ENCODE results near the gene CYREN. TPM values are rescaled to one million over a fixed set of nuclear protein-coding genes. Genes with fewer than 3 reads are reported as not detected.

CYREN gene
- total RNA-seq, 1 experiment from 2014 or later: 33.1 TPM

- peaks cover 5% of the 10 kb centered on the region; the same call in 1 of the 2 replicates for H3K36me3 ChIP-seq (ENCODE audit: insufficient read depth, low read length)
- no peaks in the 10 kb centered on the region for H3K79me2 ChIP-seq (ENCODE audit: low read length)
- no peak overlapping the region for H2AFZ ChIP-seq (ENCODE audit: low read length)
- no peaks in the 10 kb centered on the region for H3K9me2 ChIP-seq (replicated peaks; ENCODE audit: insufficient read depth, low read length)
- no peak overlapping the region for H3K4me2 ChIP-seq (ENCODE audit: low read depth, low read length, poor library complexity, severe bottlenecking)
- H3K27me3 ChIP-seq (ENCODE audit: low read length): no peaks in the 10 kb centered on the region
- H3K27ac ChIP-seq (ENCODE audit: low read length): no peak overlapping the region
- no peak overlapping the region for H3K9ac ChIP-seq (ENCODE audit: low read length)
- no peaks in the 10 kb centered on the region for H3K9me3 ChIP-seq (ENCODE audit: low read length)
- H3K4me3 ChIP-seq (ENCODE audit: low read length): no peak overlapping the region
- DNase-seq: no peak
- peaks cover 33% of the 10 kb centered on the region for H3K4me1 ChIP-seq (ENCODE audit: low read length)
- H4K20me1 ChIP-seq (ENCODE audit: insufficient read depth, low read depth, low read length): no peaks in the 10 kb centered on the region
Measured at GRCh38 chr7:135193615-135194081, 23.1 kb upstream of the CYREN start.

GRCh38 chr7:135192914-135193536 is 22.5 kb upstream of the CYREN start:
- peaks cover 5% of the 10 kb centered on the region; the same call in 1 of the 2 replicates for H3K36me3 ChIP-seq (ENCODE audit: insufficient read depth, low read length)
- H3K4me1 ChIP-seq (ENCODE audit: low read length): peaks cover 27% of the 10 kb centered on the region
- H3K9ac ChIP-seq (ENCODE audit: low read length): no peak overlapping the region
- H2AFZ ChIP-seq (ENCODE audit: low read length): no peak overlapping the region
- H4K20me1 ChIP-seq (ENCODE audit: insufficient read depth, low read depth, low read length): no peaks in the 10 kb centered on the region
- no peaks in the 10 kb centered on the region for H3K9me3 ChIP-seq (ENCODE audit: low read length)
- H3K27ac ChIP-seq (ENCODE audit: low read length): no peak overlapping the region
- H3K4me2 ChIP-seq (ENCODE audit: low read depth, low read length, poor library complexity, severe bottlenecking): no peak overlapping the region
- no peaks in the 10 kb centered on the region for H3K79me2 ChIP-seq (ENCODE audit: low read length)
- no peak for DNase-seq
- H3K27me3 ChIP-seq (ENCODE audit: low read length): no peaks in the 10 kb centered on the region
- no peaks in the 10 kb centered on the region for H3K9me2 ChIP-seq (replicated peaks; ENCODE audit: insufficient read depth, low read length)
- no peak overlapping the region for H3K4me3 ChIP-seq (ENCODE audit: low read length)

DNA sequence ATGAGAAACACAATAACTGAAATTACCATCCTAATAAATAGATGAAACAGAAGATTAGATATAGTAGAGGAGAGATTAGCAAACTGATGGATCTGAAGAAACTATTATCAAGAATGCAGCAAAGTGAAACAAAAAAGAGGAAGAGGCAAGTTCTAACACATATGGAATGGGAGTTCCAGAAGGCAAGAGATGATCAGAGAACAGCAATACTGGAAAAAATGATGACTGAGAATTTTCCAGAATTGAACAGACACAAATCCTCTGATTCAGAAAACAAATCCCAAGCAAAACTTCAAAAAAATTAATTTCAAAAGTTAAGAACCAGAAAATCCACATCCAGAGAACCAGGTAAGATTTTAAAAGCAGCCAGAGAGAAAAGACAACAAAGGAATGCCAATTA is 20.2 kb upstream of the CYREN start:
- no peak overlapping the region for H3K9ac ChIP-seq (ENCODE audit: low read length)
- H3K36me3 ChIP-seq (ENCODE audit: insufficient read depth, low read length): no peaks in the 10 kb centered on the region
- H3K9me2 ChIP-seq (replicated peaks; ENCODE audit: insufficient read depth, low read length): no peaks in the 10 kb centered on the region
- H4K20me1 ChIP-seq (ENCODE audit: insufficient read depth, low read depth, low read length): no peaks in the 10 kb centered on the region
- peaks cover 11% of the 10 kb centered on the region for H3K4me1 ChIP-seq (ENCODE audit: low read length)
- H3K27ac ChIP-seq (ENCODE audit: low read length): no peak overlapping the region
- no peaks in the 10 kb centered on the region for H3K9me3 ChIP-seq (ENCODE audit: low read length)
- H2AFZ ChIP-seq (ENCODE audit: low read length): no peak overlapping the region
- H3K4me2 ChIP-seq (ENCODE audit: low read depth, low read length, poor library complexity, severe bottlenecking): no peak overlapping the region
- no peaks in the 10 kb centered on the region for H3K79me2 ChIP-seq (ENCODE audit: low read length)
- no peaks in the 10 kb centered on the region for H3K27me3 ChIP-seq (ENCODE audit: low read length)
- DNase-seq: no peak
- no peak overlapping the region for H3K4me3 ChIP-seq (ENCODE audit: low read length)

- H3K4me3 ChIP-seq (ENCODE audit: low read length): no peak overlapping the region
Measured at GRCh38 chr7:135189961-135190360, 19.5 kb upstream of the CYREN start.

GRCh38 chr7:135189221-135189662 is 18.7 kb upstream of the CYREN start:
- peaks cover 4% of the 10 kb centered on the region; the same call in 1 of the 2 replicates for H3K36me3 ChIP-seq (ENCODE audit: insufficient read depth, low read length)
- no peak for DNase-seq
- no peak overlapping the region for H3K9ac ChIP-seq (ENCODE audit: low read length)
- H3K27ac ChIP-seq (ENCODE audit: low read length): no peak overlapping the region
- H3K9me3 ChIP-seq (ENCODE audit: low read length): no peaks in the 10 kb centered on the region
- no peak overlapping the region for H3K4me3 ChIP-seq (ENCODE audit: low read length)
- H3K79me2 ChIP-seq (ENCODE audit: low read length): no peaks in the 10 kb centered on the region
- no peaks in the 10 kb centered on the region for H3K27me3 ChIP-seq (ENCODE audit: low read length)
- no peaks in the 10 kb centered on the region for H4K20me1 ChIP-seq (ENCODE audit: insufficient read depth, low read depth, low read length)
- H3K4me2 ChIP-seq (ENCODE audit: low read depth, low read length, poor library complexity, severe bottlenecking): no peak overlapping the region
- no peak overlapping the region for H2AFZ ChIP-seq (ENCODE audit: low read length)
- H3K9me2 ChIP-seq (replicated peaks; ENCODE audit: insufficient read depth, low read length): no peaks in the 10 kb centered on the region
- peaks cover 11% of the 10 kb centered on the region for H3K4me1 ChIP-seq (ENCODE audit: low read length)

More at GRCh38 chr7:135189961-135190360, 19.5 kb upstream of the CYREN start:
- H2AFZ ChIP-seq (ENCODE audit: low read length): no peak overlapping the region
- H3K4me2 ChIP-seq (ENCODE audit: low read depth, low read length, poor library complexity, severe bottlenecking): no peak overlapping the region
- H3K79me2 ChIP-seq (ENCODE audit: low read length): no peaks in the 10 kb centered on the region
- no peaks in the 10 kb centered on the region for H3K9me3 ChIP-seq (ENCODE audit: low read length)
- no peaks in the 10 kb centered on the region for H3K9me2 ChIP-seq (replicated peaks; ENCODE audit: insufficient read depth, low read length)
- H3K4me1 ChIP-seq (ENCODE audit: low read length): peaks cover 11% of the 10 kb centered on the region
- no peaks in the 10 kb centered on the region for H3K27me3 ChIP-seq (ENCODE audit: low read length)
- H3K36me3 ChIP-seq (ENCODE audit: insufficient read depth, low read length): peaks cover 4% of the 10 kb centered on the region; the same call in 1 of the 2 replicates
- no peak for DNase-seq
- H4K20me1 ChIP-seq (ENCODE audit: insufficient read depth, low read depth, low read length): no peaks in the 10 kb centered on the region
- H3K27ac ChIP-seq (ENCODE audit: low read length): no peak overlapping the region
- H3K9ac ChIP-seq (ENCODE audit: low read length): no peak overlapping the region

DNA sequence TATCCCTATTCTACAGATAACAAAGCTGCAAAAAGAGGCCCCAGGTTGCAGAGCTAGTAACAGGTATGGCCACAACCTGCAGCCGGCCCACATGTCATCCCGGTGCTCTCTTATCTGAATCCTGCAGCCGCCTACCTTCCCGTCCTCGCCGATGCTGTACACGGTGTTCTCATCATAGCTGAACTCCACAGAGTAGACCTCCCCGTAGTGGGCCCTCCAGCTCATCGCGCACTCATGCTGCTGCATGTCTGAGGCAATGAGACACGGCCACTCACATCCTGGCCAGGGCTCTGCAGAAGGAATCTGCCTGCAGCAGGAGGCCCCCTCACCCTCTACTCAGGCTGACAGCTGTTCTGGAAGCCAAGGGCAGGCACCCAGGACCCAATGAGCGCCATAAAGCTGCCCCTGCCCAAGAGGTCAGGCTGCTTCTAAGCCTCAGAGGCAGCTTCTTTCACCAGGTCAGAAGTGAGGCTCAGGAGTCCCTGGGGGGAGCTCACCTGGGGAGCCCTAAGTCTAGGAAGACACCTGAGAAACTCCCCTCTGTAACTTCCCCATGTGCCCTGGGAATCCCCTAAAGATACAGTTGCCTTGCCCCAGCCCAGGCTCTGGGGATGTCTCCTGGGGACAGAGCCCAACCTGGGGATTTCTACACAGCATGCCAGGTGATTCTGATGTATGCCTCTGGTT is 17.9 kb upstream of the CYREN start:
- peaks cover 11% of the 10 kb centered on the region for H3K36me3 ChIP-seq (ENCODE audit: insufficient read depth, low read length)
- no peaks in the 10 kb centered on the region for H3K9me3 ChIP-seq (ENCODE audit: low read length)
- H3K4me2 ChIP-seq (ENCODE audit: low read depth, low read length, poor library complexity, severe bottlenecking): no peak overlapping the region
- no peaks in the 10 kb centered on the region for H3K9me2 ChIP-seq (replicated peaks; ENCODE audit: insufficient read depth, low read length)
- no peaks in the 10 kb centered on the region for H4K20me1 ChIP-seq (ENCODE audit: insufficient read depth, low read depth, low read length)
- DNase-seq: no peak
- H3K27me3 ChIP-seq (ENCODE audit: low read length): no peaks in the 10 kb centered on the region
- H2AFZ ChIP-seq (ENCODE audit: low read length): no peak overlapping the region
- H3K27ac ChIP-seq (ENCODE audit: low read length): no peak overlapping the region
- peaks cover 11% of the 10 kb centered on the region for H3K4me1 ChIP-seq (ENCODE audit: low read length)
- no peak overlapping the region for H3K4me3 ChIP-seq (ENCODE audit: low read length)
- H3K79me2 ChIP-seq (ENCODE audit: low read length): no peaks in the 10 kb centered on the region
- H3K9ac ChIP-seq (ENCODE audit: low read length): no peak overlapping the region

- Histone ChIP-seq H3K9me3 (ENCODE audit: low read length) (peaks cover 6% of the 10 kb centered on the region), H3K79me2 (ENCODE audit: low read length) (no peaks in the 10 kb centered on the region), H3K27ac (ENCODE audit: low read length) (no peak overlapping the region), H4K20me1 (ENCODE audit: insufficient read depth, low read depth, low read length) (no peaks in the 10 kb centered on the region), H3K9me2 (replicated peaks; ENCODE audit: insufficient read depth, low read length) (no peaks in the 10 kb centered on the region), H3K36me3 (ENCODE audit: insufficient read depth, low read length) (peaks cover 26% of the 10 kb centered on the region), H3K27me3 (ENCODE audit: low read length) (no peaks in the 10 kb centered on the region), H2AFZ (ENCODE audit: low read length) (no peak overlapping the region), H3K4me2 (ENCODE audit: low read depth, low read length, poor library complexity, severe bottlenecking) (no peak overlapping the region), H3K4me1 (ENCODE audit: low read length) (peaks cover 11% of the 10 kb centered on the region), H3K4me3 (ENCODE audit: low read length) (no peak overlapping the region), H3K9ac (ENCODE audit: low read length) (no peak overlapping the region)
- DNase-seq: no peak
Measured at GRCh38 chr7:135186841-135187253, 16.3 kb upstream of the CYREN start.

GRCh38 chr7:135186261-135186540 is 15.7 kb upstream of the CYREN start:
- H3K9me3 ChIP-seq (ENCODE audit: low read length): peaks cover 11% of the 10 kb centered on the region
- H3K4me3 ChIP-seq (ENCODE audit: low read length): no peak overlapping the region
- H3K79me2 ChIP-seq (ENCODE audit: low read length): no peaks in the 10 kb centered on the region
- no peaks in the 10 kb centered on the region for H3K27me3 ChIP-seq (ENCODE audit: low read length)
- DNase-seq: no peak
- no peaks in the 10 kb centered on the region for H3K9me2 ChIP-seq (replicated peaks; ENCODE audit: insufficient read depth, low read length)
- no peak overlapping the region for H2AFZ ChIP-seq (ENCODE audit: low read length)
- no peaks in the 10 kb centered on the region for H4K20me1 ChIP-seq (ENCODE audit: insufficient read depth, low read depth, low read length)
- no peak overlapping the region for H3K4me2 ChIP-seq (ENCODE audit: low read depth, low read length, poor library complexity, severe bottlenecking)
- no peak overlapping the region for H3K9ac ChIP-seq (ENCODE audit: low read length)
- H3K4me1 ChIP-seq (ENCODE audit: low read length): peaks cover 11% of the 10 kb centered on the region
- H3K27ac ChIP-seq (ENCODE audit: low read length): no peak overlapping the region
- H3K36me3 ChIP-seq (ENCODE audit: insufficient read depth, low read length): peaks cover 29% of the 10 kb centered on the region
